GM18520 (cell line): ENCODE measurements around the gene MYL4.
"Not testable (repeated sequence)": the region's sequence is repeated elsewhere in the genome, so short reads cannot be mapped to it uniquely, and the experiment has no call there.

Source experiments
- ATAC-seq: cut with Tn5 transposase; IDR thresholded peaks from one replicate; pipeline ENCODE4 v1.9.1; 2021; ENCODE audit not compliant: unreplicated experiment

The MYL4 gene

GRCh38 chr17:47269561-47270280, 60.6 kb downstream of the MYL4 start:
- not testable (repeated sequence) for ATAC-seq

- no peak for ATAC-seq
These were observed 62.0 kb downstream of the MYL4 start for GRCh38 chr17:47270946-47271705.

GRCh38 chr17:47272491-47272890, 63.3 kb downstream of the MYL4 start:
- ATAC-seq: no peak

- no peak for ATAC-seq
These were observed 64.1 kb downstream of the MYL4 start for GRCh38 chr17:47273245-47273644.
